Measurements from ENCODE around the gene FNTB. TPM values are rescaled to one million over a fixed set of nuclear protein-coding genes. Genes with fewer than 3 reads are reported as not detected.

Gene FNTB
- polyA plus RNA-seq, 3 donors, result 12.3 to 14.2 (median 14.1) TPM

- Histone ChIP-seq H3K27me3 (ENCODE audit: control insufficient read depth in 2 of 2, insufficient read depth in 2 of 2, low read length in 2 of 2) (no peaks in the 10 kb centered on the region), H4K20me1 (ENCODE audit: insufficient read depth, low read length) (peaks cover 51% of the 10 kb centered on the region), H3K79me2 (ENCODE audit: insufficient read depth, low read length) (peaks cover 84% of the 10 kb centered on the region), H3K4me2 (replicated peaks; ENCODE audit: extremely low read depth, low read length, poor library complexity, severe bottlenecking) (peak overlapping the region; percentile 70), H3K4me3 (replicated peaks in 1 of 3; ENCODE audit: low read depth in 2 of 3, low read length in 3 of 3) (peak overlapping the region in 1 of 3 experiments; percentile 56), H3K4me1 (ENCODE audit: control insufficient read depth in 1 of 2, insufficient read depth in 2 of 2, low read length in 2 of 2) (peaks cover 48 to 92% of the 10 kb centered on the region in 2 donors), H3K9ac (ENCODE audit: insufficient read depth, low read length, poor library complexity, severe bottlenecking) (peak overlapping the region; percentile 47), H3K9me3 (replicated peaks in 1 of 2; ENCODE audit: control insufficient read depth in 1 of 2, insufficient read depth in 1 of 2, low read length in 2 of 2) (no peaks in the 10 kb centered on the region), H2AFZ (ENCODE audit: insufficient read depth, low read depth, low read length, poor library complexity, severe bottlenecking) (no peak overlapping the region), H3K27ac (ENCODE audit: low read depth in 1 of 2, low read length in 2 of 2) (peak overlapping the region in 1 of 2 donors; percentile 80), H3K36me3 (replicated peaks in 1 of 2; ENCODE audit: control insufficient read depth in 1 of 2, insufficient read depth in 2 of 2, low read length in 2 of 2) (peaks cover 39 to 56% of the 10 kb centered on the region in 2 donors)
- Mint-ChIP-seq H3K9me3 (no peaks in the 10 kb centered on the region), H3K4me3 (peak overlapping the region in 1 of 2 donors; percentile 81), H3K4me1 (peaks cover 66% of the 10 kb centered on the region), H3K36me3 (peaks cover 56 to 64% of the 10 kb centered on the region in 2 donors), H3K27ac (peak overlapping the region; percentile 7 to 87 (median 68)), H3K27me3 (ENCODE audit: low read depth in 3 of 3) (no peaks in the 10 kb centered on the region)
- WGBS (ENCODE audit: insufficient coverage), result 60% methylated on average over 2 of the region's 17 CpGs
- DNase-seq, result peak in 2 of 3 donors; percentile 21 to 29
- no peak for TF ChIP-seq CTCF (IDR thresholded peaks at IDR 0.05)
- intact Hi-C loops (cut with micrococcal nuclease), result no loop called here
Observed at GRCh38 chr14:65075628-65076325, 89.1 kb downstream of the FNTB start.

GRCh38 chr14:65077318-65077717 is 90.6 kb downstream of the FNTB start:
- intact Hi-C loops (cut with micrococcal nuclease), result no loop called here
- peaks cover 76% of the 10 kb centered on the region for H3K4me1 Mint-ChIP-seq
- peaks cover 46 to 56% of the 10 kb centered on the region in 2 donors for H3K36me3 ChIP-seq (replicated peaks in 1 of 2; ENCODE audit: control insufficient read depth in 1 of 2, insufficient read depth in 2 of 2, low read length in 2 of 2)
- H3K27ac ChIP-seq (ENCODE audit: low read depth in 1 of 2, low read length in 2 of 2), result peak overlapping the region in 1 of 2 donors; percentile 61
- DNase-seq, result no peak
- H3K79me2 ChIP-seq (ENCODE audit: insufficient read depth, low read length), result peaks cover 88% of the 10 kb centered on the region
- H3K4me3 Mint-ChIP-seq, result no peak overlapping the region
- TF ChIP-seq CTCF (IDR thresholded peaks at IDR 0.05), result no peak
- no peaks in the 10 kb centered on the region for H3K27me3 ChIP-seq (ENCODE audit: control insufficient read depth in 2 of 2, insufficient read depth in 2 of 2, low read length in 2 of 2)
- H2AFZ ChIP-seq (ENCODE audit: insufficient read depth, low read depth, low read length, poor library complexity, severe bottlenecking), result no peak overlapping the region
- H3K27ac Mint-ChIP-seq, result peak overlapping the region in 3 of 7 donors; percentile 48 to 75 (median 54)
- peaks cover 62 to 67% of the 10 kb centered on the region in 2 donors for H3K36me3 Mint-ChIP-seq
- no peak overlapping the region for H3K4me3 ChIP-seq (replicated peaks in 1 of 3; ENCODE audit: low read depth in 2 of 3, low read length in 3 of 3)
- H3K4me2 ChIP-seq (replicated peaks; ENCODE audit: extremely low read depth, low read length, poor library complexity, severe bottlenecking), result no peak overlapping the region
- H3K9me3 Mint-ChIP-seq, result no peaks in the 10 kb centered on the region
- WGBS (ENCODE audit: insufficient coverage), result no CpG with 5 or more reads among the region's 2 CpGs
- H3K27me3 Mint-ChIP-seq (ENCODE audit: low read depth in 3 of 3), result no peaks in the 10 kb centered on the region
- H4K20me1 ChIP-seq (ENCODE audit: insufficient read depth, low read length), result peaks cover 51% of the 10 kb centered on the region
- peaks cover 63 to 95% of the 10 kb centered on the region in 2 donors for H3K4me1 ChIP-seq (ENCODE audit: control insufficient read depth in 1 of 2, insufficient read depth in 2 of 2, low read length in 2 of 2)
- H3K9me3 ChIP-seq (replicated peaks in 1 of 2; ENCODE audit: control insufficient read depth in 1 of 2, insufficient read depth in 1 of 2, low read length in 2 of 2), result no peaks in the 10 kb centered on the region
- no peak overlapping the region for H3K9ac ChIP-seq (ENCODE audit: insufficient read depth, low read length, poor library complexity, severe bottlenecking)

All from CD14-positive monocyte (primary cell).